ENCODE data around the gene RARS1. TPM values are rescaled to one million over a fixed set of nuclear protein-coding genes. Genes with fewer than 3 reads are reported as not detected.
"Not testable (repeated sequence)": the region's sequence is repeated elsewhere in the genome, so short reads cannot be mapped to it uniquely, and the experiment has no call there.

RARS1 gene
- total RNA-seq, 1 donor from 2014 or later = 65.6 TPM

DNA sequence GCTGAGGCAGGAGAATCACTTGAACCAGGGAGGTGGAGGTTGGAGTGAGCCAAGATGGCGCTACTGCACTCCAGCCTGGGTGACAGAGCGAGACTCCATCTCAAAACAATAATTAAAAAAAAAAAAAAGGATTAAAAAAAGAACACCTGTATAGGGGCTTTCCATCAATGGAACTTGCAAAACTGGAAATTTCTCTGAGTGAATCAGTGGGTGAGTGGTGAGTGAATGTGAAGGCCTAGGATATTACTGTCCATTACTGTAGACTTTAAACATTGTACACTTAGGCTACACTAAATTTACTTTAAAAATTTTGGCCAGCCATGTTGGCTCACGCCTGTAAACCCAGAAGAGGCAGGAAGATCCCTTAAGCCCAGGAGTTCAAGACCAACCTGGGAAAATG, 5.7 kb upstream of the RARS1 start:
- DNase-seq (ENCODE audit: low spot score) = no peak

DNA sequence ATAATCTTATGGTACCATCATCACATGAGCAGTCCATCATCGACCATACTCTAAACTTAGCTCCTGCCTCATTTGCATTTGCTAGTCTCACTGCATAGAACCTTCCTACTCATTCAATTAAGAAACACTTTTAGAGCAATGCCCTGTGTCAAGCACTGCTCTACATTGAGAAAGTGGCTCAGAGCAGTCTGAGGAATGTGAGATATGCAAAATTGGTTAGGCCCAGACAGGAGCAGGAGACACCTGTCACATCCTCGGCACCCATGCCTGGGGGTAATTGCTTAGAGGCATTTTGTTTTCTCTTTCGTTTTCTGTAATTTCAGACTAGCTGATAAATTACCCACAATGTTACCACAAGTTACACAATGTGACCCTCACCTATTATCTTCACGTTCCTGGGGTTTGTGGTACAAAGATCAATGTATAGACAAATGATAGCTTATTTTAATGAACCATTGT, 4.9 kb upstream of the RARS1 start:
- DNase-seq (ENCODE audit: low spot score) = no peak

DNA sequence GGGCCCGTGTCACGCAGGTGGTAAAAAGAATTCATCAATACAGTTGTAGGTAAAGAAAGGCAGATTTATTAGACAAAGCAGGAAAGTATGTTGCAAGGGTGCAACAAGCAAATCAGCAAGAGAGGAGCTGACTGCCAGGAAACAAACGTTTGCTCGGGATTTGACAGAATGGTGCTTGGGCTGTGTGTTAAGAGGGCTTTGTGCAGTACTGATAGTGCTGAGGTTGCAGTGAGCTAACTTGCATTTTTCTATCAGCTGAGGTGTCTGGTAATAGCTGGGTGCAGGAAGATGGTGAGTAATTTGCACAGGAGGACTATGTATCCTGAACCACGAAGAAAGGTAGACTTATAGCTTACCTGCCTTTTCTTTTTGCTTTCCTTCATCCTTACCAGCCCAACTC, 3.9 kb upstream of the RARS1 start:
- DNase-seq (ENCODE audit: low spot score) = no peak

DNA sequence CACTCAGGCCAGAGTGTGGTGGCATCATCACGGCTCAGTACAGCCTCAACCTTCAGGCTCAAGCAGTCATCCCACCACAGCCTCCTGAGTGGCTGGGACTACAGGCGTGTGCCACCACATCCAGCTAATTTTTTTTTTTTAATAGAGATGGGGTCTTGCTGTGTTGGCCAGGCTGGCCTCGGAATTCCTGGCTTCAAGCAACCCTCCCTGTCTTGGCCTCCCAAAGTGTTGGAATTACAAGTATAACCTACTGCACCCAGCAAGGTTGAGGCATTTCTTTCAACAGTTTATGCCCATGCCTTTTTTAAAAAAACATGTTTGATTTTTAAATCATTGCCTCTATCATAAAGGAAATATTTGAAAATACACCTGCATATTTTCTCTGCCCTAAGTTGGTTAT, 2.8 kb downstream of the RARS1 start:
- DNase-seq (ENCODE audit: low spot score) = no peak

DNA sequence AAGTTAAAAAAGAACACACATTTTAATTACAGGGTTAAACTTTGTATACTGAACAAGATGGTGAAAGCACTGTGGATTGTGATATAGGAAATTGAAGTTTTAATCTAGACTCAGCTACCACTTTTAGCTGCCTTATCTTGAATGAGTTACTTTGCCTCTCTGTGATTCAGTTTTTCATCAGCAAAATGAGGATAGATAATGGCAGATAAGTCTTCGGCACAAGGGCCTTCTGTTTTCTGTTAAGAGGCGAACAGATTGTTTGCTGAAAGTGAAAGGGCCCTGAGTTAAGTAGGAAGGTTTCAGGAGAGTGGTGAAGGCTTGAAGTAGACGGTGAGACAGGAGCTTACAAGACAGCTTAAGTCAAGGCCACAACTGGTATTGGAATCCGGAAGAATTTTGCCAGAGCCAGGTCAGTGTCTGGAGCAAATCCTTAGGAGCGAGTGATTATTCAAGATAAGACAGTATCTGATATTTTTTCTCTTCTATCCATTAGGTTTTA, 7.8 kb downstream of the RARS1 start:
- no peak for DNase-seq (ENCODE audit: low spot score)

DNA sequence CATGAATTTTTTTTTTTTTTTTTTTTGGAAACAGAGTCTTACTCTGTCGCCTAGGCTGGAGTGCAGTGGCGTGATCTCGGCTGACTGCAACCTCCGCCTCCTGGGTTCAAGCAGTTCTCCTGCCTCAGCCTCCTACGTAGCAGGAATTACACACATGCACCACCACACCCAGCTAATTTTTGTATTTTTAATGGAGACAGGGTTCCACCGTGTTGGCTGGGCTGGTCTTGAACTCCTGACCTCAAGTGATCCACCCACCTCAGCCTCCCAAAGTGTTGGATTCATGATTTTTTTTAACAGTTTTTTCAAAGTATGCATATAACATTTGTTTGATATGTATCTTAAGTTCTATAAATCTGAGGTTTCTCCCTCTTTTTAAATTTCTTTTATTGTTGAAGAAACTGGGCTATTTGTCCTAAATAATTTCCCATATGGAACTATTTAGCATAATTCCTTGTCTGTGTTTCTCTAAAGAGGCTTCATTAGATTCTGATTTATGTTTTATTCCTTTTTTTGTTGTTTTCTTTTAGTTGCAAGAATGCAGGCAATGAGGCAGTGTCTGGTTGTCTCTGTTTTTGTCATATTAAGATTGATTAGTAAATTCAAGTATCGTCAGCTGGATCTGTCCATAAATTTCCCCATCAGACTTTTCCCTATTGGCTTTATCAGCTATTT, 16.4 kb downstream of the RARS1 start:
- DNase-seq (ENCODE audit: low spot score) = no peak

DNA sequence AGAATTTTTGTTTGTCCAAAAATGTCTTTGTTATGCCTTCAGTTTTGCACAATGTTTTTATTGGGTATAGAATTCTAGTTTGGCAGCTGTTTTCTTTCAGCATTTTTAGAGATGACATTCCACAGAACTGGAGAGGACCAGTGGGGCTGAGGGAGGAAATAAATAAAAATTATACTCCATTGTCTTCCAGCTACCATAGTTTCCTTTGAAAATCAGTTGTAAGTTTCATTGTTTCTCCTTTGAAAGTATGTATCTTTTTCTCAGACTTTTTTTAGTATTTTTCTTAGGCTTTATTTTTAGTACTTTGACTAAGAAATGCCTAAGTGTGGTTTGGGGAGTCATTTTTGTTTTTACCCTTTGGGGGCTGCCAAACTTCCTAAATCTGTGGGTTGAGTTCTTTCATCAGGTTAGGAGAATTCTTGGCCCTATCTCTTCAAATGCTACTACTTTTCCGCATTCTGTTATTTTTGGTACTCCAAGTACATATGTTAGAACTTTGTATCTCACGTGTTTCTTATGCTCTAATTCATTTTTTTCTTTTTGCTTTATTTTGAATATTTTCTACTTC, 27.7 kb downstream of the RARS1 start:
- no peak for DNase-seq (ENCODE audit: low spot score)

DNA sequence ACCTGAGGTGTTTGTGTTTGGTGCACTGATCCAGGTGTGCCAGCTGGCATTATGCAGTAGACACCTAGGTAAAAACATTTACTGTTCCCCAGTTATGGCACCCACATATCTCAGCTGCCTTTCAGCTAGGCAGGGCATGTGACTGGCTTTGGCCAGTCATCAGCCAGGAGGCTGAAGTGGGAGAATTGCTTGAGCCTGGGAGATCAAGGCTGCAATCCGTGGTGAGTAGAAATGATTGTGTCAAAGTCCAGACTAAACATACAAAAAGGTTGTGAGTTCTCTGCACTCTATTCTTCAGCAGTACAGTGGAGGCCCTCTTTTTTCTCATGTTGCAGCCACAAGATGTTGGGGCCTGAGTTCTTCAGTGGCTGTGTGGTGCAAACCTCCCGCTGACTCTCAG, 39.6 kb downstream of the RARS1 start:
- no peak for DNase-seq (ENCODE audit: low spot score)

DNA sequence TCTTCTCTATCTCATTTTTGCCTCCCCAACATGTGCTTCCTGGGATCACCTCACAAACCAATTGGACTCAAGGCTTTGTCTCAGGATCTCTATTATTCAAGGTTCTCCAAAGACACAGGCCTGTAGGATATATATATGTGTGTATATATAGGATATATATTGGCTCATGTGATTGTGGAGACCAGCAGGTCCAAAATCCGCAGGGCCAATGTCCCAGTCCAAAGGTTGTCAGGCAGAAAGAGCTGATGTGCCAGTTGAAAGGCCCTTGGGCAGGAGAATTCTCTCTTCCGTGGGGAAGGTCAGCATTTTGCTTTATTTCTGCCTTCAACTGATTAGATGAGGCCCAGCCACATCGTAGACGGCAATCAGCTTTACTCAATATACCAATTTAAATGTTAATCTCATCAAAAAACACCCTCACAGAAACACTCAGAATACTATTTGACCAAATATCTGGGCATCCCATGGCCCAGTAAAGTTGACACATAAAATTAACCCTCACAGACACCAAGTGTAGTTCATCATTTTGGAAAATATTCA, 41.6 kb downstream of the RARS1 start:
- DNase-seq (ENCODE audit: low spot score) = no peak

DNA sequence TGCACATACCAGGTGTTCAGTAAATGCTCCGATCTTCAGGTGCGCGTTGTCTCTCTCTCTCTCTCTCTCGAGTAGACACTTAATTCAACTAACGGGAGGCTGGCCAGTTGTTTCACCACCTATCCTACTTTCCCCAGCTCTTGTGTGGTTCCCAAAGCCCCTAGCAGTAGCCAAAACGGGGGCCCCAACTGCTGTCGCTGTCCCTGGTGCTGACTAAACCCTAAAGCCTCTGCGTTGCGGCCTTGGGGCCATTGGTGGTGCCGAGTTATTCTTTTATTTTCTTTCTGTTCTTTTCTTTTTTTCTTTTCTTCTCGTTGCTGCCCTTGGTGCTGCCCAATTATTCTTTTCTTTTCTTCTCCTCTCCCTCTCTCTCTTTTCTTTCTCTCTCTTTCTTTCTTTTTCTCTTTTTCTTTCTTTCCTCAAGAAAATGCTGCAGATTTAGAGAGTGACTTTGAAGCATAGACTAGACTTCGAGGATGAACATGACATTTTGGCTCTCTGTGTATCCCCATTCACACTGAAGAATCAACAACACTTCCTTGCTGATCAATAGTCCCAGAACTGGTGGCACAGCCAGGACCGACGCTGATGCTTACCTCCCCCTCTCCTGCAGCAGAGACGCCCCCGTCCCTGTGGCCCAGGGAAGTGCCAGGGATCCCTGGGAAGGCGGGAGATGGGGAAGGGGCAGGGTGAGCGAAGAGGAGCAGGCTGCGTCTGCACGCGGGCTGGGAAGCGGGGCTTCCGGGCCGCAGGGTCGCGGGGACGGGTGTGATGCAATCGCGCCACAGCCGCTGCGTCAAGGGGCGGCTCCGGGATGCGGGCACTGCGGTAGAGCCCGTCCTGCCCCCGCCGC, 42.5 kb downstream of the RARS1 start, which contains the start of gene FBLL1:
Gene FBLL1 (plus strand): TSS at position 785 of the 853 bp plus-strand sequence. CDS start 200 bp downstream, outside the sequence.
- no peak for DNase-seq (ENCODE audit: low spot score)

DNA sequence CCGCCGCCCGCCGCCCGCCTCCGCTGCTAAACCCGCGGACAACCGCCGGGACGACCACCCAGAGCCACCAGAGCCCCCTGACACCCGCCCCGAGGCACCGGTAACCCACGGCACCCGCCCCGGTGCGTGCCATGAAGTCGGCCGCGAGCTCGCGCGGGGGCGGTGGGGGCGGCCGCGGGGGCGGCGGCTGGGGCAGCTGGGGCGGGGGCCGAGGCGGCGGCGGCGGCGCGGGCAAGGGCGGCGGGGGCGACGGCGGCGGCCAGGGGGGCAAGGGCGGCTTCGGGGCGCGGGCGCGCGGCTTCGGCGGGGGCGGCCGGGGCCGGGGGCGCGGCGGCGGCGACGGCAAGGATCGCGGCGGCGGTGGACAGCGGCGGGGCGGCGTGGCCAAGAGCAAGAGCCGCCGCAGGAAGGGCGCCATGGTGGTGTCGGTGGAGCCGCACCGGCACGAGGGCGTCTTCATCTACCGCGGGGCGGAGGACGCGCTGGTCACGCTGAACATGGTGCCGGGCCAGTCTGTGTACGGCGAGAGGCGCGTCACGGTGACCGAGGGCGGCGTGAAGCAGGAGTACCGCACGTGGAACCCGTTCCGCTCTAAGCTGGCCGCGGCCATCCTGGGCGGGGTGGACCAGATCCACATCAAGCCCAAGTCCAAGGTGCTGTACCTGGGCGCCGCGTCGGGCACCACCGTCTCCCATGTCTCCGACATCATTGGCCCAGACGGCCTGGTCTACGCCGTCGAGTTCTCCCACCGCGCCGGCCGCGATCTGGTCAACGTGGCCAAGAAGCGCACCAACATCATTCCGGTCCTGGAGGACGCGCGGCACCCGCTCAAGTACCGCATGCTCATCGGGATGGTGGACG, 43.3 kb downstream of the RARS1 start:
- DNase-seq (ENCODE audit: low spot score) = no peak

DNA sequence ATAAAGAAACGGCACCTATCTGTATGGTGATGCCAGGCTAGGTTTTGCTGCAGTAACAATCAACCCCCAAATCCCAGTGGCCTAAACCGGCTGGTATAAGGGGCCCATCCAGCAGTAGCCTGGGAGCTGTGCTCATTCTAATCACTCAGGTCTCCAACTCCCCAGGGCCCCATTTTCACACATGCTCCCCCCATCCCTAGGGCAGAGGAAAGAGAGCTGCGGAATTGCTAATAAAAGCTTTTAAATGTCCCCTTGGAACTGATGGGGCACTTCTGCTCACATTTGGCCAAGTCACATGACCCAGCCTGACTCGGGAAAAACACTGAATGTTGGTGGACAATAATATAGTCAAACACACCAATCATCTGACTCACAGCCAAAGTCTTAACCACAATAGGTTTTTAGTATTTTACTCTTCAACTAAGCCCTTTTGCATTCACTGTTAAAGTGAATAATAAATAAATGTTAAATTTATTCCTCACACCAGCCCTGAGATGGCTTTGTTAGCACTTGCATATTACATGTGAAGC, 44.4 kb downstream of the RARS1 start:
- DNase-seq (ENCODE audit: low spot score) = no peak

DNA sequence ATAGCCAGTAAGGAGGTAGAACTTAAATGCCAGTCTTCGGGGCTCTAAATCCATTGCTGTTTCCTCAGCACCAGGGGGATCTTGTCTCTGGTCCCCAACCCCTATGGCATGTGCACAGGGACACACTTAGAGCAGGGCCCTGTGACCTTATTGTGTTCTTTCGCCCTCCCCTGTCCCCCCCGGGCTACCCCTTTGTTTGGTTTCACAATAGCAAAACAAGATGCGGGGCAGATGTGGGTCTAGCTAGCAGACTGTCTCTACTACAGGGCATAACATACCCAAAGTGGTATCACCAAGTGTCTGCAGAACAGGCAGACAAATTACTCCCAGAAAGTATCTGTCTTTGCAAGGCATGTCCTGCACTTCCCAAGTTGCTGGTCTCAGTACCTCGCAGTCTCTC, 44.9 kb downstream of the RARS1 start:
- DNase-seq (ENCODE audit: low spot score) = no peak

DNA sequence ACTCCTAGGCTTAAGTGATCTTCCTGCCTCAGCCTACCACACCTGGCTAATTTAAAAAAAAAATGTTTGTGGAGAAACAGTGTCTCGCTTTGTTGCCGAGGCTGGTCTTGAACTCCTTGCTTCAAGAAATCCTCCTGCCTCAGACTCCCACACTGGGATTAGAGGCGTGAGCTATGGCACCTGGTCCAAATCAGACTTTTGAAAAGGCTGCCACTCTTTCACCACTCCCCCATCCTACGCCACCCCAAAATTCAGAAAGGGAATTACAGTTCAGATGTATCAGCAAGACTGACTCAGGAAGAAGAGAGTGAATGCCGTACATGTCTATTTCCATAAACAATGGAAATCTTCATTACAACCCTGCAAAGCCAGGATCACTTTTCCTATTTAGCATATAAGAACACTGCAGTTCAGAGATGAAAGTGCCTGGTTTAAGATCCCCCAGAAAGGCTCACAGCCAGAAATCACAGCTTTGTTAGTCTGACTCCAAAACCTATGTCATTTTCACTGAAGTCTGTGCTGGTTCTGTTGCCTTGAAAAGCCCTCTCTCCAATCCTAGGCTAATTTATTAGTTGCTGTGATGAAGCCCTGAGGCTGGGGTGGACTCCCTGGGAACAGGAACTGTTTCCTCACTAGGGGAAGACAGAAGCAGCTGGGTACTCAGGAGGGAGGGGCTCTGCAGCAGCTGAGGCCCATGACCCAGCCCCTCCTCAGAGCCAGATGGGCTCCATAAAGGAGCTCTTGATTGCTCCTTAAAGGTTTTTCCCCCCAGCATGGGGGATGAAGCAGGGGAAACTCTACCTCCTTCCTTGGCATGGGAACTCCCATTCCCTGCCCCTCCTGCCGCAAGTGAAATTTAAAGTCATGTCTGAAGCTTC, 46.0 kb downstream of the RARS1 start:
- DNase-seq (ENCODE audit: low spot score) = no peak

DNA sequence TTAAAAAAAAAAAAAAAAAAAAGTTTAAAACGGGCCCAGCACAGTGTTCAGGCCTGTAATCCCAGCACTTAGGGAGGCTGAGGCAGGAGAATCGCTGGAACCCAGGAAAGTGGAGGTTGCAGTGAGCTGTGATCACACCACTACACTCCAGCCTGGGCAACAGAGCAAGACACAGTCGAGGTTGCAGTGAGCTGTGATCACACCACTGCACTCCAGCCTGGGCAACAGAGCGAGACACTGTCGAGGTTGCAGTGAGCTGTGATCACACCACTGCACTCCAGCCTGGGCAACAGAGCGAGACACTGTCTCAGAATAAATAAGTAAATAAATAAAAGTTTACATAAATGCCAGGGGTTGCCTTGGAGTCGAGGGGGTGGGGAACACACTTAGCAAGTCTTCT, 48.1 kb downstream of the RARS1 start:
- not testable (repeated sequence) for DNase-seq (ENCODE audit: low spot score)

DNA sequence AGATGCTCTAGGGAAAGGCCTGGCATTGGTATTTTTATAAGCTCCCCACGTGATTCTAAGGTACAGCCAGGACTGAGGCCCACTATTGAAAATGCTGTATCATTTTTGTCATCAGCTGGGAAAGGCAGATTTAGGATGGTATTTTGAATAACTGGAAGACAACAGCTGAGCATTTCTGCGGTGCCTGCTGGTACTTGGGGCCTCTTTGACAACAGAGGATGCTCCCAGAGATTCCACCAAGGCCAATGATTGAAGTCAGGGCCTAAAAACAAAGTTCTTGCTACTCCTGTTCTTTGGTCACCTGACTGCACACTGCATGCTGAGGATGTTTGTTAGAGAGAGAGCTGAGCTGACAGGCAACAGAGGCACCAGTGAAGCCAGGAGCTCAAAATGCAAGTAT, 50.9 kb downstream of the RARS1 start:
- DNase-seq (ENCODE audit: low spot score) = no peak

DNA sequence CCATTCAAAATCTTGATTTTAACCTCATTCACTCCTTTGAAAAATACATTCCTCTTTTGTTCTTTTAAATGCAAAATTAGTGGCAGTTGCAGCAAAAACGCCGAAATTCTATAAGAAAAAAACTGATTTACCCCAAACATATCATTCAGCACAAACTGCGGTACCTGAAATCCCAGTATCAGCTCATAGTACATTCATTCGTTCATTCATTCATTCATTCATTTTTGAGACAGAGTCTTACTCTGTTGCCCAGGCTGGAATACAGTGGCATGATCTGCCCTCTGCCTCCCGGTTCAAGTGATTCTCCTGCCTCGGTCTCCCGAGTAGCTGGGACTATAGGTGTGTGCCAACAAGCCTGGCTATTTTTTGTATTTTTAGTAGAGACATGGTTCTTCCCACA, 63.3 kb downstream of the RARS1 start:
- no peak for DNase-seq (ENCODE audit: low spot score)

DNA sequence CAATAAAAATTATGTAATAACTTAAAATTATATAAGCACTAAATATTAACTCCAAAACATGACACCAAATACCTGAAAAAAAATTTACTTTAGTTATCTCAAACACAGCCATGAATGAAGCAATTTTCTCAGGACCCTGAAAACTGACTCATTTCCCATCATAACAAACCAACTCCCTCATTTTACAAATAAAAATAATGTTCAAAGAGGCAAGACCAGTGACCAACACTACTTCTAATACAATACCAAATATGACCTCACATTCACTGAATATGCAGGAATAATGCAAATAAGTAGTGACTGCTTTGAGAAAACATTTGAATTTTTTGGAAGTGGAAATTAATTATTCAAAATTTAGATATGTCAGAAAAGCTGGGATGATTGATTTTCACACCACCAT, 64.4 kb downstream of the RARS1 start:
- DNase-seq (ENCODE audit: low spot score) = no peak

DNA sequence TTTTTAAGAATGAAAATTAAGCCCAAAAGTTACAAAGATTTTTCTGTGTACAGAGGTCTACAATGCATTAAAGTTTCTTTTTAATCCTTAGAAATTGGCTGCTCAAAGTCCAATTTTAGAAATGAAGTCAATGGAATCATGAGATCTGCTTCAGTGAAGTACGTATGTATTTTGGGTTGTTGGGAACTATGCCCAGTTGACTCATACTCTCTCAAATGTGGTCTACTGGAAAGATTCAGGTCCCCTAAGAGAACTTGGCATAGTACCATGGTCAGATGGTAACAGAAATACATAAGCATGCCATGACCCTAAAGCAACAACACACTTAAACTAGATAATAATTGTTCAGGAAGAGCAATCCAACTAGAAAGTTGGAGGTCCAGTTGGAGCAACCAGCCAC, 65.9 kb downstream of the RARS1 start:
- no peak for DNase-seq (ENCODE audit: low spot score)
